GM18520 (cell line): ENCODE data around the gene ANOS1.
"Not testable (repeated sequence)": the region's sequence is repeated elsewhere in the genome, so short reads cannot be mapped to it uniquely, and the experiment has no call there.

Experiments
- ATAC-seq: cut with Tn5 transposase; IDR thresholded peaks from one replicate; pipeline ENCODE4 v1.9.1; 2021; ENCODE audit not compliant: unreplicated experiment

Gene ANOS1

GRCh38 chrX:8629871-8630270 is 102.1 kb downstream of the ANOS1 start:
- ATAC-seq: no peak

GRCh38 chrX:8627796-8628195 is 104.1 kb downstream of the ANOS1 start:
- ATAC-seq: no peak

- ATAC-seq: no peak
These were observed 124.6 kb downstream of the ANOS1 start for GRCh38 chrX:8607326-8607725.

GRCh38 chrX:8604131-8604530 is 127.8 kb downstream of the ANOS1 start:
- ATAC-seq: no peak

GRCh38 chrX:8591501-8591900 is 140.4 kb downstream of the ANOS1 start:
- no peak for ATAC-seq

- no peak for ATAC-seq
These were observed 145.0 kb downstream of the ANOS1 start for GRCh38 chrX:8586953-8587352.

GRCh38 chrX:8579602-8580001 is 152.3 kb downstream of the ANOS1 start:
- ATAC-seq: no peak

- no peak for ATAC-seq
These were observed 155.1 kb downstream of the ANOS1 start for GRCh38 chrX:8576821-8577220.

GRCh38 chrX:8565729-8566128 is 166.2 kb downstream of the ANOS1 start:
- no peak for ATAC-seq

- no peak for ATAC-seq
These were observed 183.5 kb downstream of the ANOS1 start for GRCh38 chrX:8548446-8548845.

GRCh38 chrX:8546715-8547114 is 185.2 kb downstream of the ANOS1 start:
- no peak for ATAC-seq

- no peak for ATAC-seq
These were observed 211.1 kb downstream of the ANOS1 start for GRCh38 chrX:8520791-8521190.

- ATAC-seq: no peak
These were observed 211.8 kb downstream of the ANOS1 start for GRCh38 chrX:8520178-8520577.

- ATAC-seq: no peak
These were observed 227.5 kb downstream of the ANOS1 start for GRCh38 chrX:8504451-8504850.

- not testable (repeated sequence) for ATAC-seq
These were observed 229.8 kb downstream of the ANOS1 start for GRCh38 chrX:8502101-8502500.

- no peak for ATAC-seq
These were observed 231.7 kb downstream of the ANOS1 start for GRCh38 chrX:8500203-8500602.

- not testable (repeated sequence) for ATAC-seq
These were observed 236.9 kb downstream of the ANOS1 start for GRCh38 chrX:8495036-8495435.

- no peak for ATAC-seq
These were observed 247.5 kb downstream of the ANOS1 start for GRCh38 chrX:8484360-8484949.
